AG08396 (cell line): Measurements from ENCODE around the gene TM9SF3.

ENCODE experiments used
- DNase-seq: peaks from one replicate; pipeline ENCODE4 v3.0.0; 2012; ENCODE audit warnings: low spot score, mixed read lengths

TM9SF3 gene

DNA sequence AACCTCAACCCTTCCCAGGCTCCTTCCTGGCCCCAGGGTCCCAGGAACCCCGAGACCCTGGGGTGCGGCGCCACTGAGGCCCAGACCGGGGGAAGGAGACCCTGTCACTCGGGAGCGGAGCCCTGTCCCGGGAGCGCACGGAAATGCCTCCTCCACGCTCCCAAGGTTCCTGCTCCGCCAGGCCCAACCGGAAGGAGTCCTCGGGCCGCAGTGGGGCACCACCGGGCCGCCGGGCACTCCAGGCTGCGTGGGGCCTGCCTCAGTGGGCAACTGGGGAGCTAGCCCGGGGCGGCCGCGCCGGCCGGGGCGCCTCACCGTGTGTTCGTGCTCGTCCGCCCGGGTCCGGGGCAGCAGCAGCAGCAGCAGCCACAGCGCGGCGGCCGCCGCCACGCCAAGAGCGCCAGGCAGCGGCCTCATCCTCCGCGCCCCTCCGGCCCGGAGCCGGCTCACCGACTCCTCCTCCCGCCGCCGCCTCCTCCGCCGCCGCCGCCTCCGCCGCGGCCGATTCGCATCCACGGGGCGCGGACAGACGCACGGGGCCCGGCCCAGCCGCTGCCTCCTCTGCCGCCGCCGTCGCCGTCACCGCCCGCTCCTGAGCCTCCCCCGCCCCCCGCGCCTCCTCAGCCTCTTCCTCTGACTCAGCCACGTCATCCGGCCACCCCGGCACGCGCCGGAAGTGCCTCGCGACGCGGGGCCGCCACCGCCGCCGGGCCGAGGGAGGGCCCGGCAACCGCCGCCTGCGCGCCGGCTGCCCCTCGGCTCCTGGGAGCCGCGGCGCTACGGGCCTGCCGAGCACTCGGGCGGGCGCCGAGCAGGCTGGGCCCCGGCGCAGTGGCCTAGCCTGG is at the start of gene TM9SF3:
Gene TM9SF3, minus strand, starts transcription at position 594 of the 845 bp plus-strand sequence. Its CDS starts 177 bp downstream, at position 417.
- peak; percentile 95 for DNase-seq

DNA sequence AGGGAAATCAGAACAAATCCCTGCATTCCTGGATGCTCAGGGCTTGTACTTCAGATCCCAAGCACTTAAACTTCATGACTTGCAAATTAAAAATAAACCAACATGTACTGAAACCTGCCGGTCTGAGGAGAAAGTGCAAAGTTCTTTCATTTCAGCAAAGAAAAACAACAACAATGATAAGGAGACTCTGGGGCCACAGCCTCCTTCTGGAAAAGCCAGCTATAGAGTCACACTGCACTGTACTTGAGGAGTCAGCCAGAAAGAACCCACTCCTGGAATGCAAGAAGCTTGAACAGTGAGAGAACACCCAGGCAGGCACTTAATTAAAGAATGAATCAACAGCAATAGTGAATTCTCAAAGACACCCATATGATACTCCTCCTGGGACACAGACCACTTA is 49.7 kb upstream of the TM9SF3 start:
- DNase-seq = no peak

DNA sequence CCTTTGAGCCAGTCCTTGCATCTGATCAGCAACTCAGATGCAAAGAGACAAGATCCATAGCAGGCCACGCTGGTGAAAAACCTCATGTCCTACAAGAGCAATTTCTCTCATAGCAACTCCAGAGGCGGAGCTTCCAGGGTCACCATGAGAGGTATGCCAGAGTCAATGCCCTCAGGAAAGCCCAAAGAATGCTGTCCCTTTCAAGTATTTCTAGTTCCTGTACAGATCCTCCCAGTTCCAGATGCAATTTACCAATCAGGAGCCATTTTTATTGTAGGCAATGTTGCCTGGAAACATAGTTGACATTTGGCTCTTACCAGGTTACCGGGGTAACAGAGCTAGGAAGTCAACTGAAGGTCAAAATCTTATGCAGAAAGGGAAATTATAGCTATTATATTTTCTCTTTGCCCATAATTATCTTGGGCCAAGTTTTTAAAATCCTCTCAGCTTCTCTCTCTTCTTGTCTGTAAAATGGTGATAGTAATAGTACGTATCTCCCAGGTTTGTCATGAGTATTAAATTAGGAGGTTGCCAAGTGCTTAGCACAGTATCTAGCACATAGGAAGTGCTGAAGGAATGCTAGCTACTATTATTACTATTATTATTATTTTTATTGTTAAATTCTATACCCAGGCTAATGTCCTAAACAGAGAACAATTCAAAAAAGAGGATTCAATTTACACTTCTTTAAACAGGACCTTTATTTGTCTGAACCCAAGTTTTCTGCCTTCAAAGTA is 46.3 kb upstream of the TM9SF3 start:
- no peak for DNase-seq

DNA sequence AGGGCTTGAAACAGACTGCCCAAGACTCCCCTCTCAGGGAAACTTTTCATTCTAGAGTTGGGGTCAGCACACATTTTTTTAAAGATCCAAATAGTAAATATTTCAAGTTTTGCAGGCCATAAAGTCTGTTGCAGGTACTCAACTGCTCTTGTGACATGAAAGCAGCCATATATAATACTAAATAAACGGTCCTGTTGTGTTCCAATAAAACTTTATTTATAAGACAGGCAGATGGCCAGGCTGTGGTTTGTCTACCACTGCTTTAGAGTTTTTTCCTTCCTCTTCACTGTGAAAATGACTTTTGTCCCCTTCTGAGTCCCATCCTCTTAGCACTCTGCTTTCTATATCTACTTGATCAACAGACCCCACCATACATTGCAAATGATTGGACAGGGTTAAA is 40.5 kb upstream of the TM9SF3 start:
- no peak for DNase-seq

DNA sequence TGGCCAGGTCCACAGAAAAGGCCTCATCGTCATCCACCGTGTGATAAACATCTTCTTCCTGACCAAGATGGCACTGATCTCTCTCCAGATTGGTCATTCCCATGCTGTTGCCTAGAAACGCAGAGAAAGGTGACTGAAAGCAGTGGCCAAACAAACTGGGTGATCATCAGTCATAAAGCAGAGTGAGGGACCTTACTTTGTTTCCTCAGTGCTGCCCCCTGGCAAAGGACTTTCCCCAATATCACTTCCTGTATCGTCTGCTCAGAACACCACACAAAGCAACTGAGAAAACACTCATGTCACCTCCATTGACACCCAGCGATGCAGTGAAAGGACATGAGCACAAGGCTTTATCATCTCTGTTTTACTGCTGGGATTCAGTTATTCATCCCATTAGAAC is 40.0 kb upstream of the TM9SF3 start:
- no peak for DNase-seq

DNA sequence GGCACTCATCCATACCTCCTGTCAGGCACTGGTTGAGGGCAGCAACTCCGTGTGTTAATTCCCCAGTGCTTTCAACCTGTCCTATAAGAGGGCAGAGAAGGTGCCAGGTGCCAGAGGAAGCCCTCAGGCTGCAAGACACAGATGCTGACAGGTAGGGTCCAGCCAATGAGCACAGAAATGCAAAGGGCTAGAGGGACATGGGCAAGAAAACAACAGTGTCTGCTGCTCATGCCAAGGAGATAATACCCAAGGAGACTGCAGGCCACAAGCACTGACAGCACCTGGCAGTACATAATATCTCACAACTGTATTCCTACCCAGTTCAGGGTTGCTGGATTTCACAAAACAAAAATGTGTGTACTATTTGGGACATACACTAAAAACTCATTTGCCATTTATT is 38.4 kb upstream of the TM9SF3 start:
- no peak for DNase-seq

DNA sequence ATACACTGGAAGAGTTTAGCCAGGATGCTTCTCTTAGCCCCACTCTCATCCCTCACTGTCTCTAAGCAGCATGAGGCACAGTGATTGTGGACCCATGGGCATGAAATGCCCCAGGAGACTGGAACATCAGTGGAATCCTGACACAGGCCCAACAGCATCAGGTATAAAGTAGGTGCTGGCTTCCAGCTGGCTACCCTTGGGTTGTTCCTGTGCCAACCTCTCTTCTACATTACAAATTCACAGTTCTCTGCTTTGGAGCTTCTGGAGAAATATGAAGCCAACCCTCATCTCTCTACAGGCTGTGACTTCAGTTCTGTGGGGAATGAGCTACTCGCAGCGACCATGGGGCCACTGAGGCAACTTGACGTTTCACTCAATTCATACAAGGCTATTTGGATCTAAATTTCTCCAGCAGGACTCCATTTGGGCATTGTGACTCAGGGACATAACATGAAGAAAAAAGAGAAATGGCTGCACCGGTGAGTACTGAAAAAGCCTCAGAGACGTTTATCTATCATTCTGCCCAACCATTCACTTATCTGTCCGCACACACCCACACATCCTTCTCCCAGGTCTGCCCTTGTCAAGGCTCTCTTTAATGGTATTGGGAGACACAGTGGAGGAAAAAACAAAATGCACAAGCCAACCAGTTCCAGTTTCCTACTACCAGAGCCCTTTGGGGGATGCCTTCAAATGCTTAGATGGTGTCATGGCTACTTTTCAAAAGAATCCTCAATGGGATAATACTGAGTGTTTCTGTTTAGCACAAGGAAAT is 35.4 kb upstream of the TM9SF3 start:
- no peak for DNase-seq

DNA sequence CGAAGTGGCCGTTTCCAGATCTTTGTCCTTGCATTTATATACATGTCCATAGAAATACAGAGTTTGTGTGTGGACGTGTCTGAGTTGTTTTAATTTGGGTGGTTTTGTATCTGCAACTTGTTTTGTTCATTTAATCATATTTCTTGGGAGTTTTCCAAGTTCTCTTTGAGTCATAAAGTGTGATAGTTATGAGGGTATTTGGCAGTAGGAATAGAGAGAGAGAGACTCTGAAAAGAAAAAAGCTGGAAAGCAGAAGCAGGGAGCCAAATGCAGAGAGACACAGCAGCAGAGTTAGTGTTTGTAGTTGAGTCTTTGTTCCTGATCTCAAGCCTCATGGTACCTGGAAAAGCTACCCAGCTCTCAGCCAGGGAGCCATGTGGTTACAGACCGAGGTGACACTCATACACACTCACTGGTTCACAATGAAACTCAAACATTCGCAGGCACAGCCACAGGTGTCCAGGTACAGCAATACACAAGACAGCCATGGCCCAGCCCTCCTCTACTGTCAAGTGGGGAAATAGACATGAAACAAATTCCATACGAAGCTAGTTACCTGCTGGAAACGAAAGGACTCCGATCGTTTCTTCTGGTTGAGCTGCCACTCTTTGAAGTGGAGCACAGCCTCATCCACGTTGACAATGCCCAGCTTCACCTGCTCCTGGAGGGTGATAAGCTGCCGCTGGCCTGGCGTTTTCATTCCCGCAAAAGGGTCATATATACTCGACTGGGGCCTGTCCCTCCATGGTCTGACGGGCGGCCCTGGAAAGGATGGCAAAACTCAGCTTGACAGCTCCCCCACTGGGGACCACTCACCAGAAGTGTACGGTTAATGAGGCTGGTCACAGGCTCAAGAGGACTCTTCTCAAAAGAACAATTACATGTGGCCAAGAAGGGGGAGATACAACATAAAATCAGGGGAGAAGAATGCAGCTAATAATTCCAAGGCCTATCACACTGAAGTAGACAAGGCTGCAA is 33.3 kb upstream of the TM9SF3 start:
- no peak for DNase-seq

DNA sequence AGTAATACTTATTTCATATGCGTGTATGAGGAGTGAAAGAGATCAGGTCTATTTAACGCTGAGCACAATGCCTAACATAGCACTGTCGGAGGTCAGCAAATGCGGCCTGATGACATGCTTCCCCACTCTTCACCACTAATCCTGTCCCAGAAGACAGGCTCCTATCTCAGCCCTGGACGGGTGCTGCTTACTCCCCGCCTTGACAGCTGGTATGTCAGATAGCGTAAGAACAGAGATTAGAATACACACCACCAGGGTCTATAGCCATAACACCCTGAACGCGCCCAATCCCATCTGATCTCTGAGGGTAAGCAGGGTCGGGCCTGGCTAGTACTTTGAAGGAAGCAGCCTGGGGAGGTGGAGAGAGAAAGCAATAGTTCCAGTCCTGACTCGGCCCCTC is 32.3 kb upstream of the TM9SF3 start:
- DNase-seq = no peak

DNA sequence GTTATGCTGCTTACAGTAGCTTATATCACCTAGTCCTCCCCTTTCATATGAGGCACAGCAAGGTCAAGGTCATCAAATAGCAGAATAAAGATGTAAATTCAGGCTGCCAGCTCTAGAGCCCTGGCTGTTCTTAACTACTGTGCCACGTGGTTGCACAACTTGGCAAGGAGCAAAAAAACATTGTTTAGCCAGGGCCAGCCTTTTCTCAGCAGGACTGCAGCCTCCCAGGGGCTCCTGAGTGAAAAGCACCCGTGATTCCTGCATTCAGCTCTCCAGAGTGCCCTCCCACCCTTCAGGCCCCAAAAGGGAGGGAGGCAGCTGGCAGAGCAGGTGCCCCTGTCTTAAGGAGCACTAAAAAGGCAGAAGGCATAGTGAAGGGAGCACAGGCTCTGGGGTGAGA is 31.8 kb upstream of the TM9SF3 start:
- DNase-seq = peak; percentile 38

DNA sequence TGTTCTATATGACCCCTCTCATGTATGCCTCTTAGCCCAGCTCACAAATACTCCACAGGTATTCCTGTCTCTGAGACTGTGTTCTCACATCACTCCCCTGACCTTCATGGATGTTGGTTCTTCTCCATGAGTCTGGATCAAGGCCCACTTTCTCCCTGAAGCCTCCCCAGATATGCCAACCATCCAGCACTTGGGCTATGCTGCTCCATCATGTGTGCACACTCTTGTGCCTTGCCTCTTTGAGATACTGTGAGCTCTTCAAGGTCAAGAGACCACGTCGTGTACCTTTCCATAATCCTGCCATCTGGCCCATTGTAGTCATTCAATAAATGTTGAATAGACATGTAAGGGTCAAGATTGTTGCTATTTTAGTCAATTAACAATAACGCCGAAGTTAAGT is 30.1 kb upstream of the TM9SF3 start:
- DNase-seq = no peak

DNA sequence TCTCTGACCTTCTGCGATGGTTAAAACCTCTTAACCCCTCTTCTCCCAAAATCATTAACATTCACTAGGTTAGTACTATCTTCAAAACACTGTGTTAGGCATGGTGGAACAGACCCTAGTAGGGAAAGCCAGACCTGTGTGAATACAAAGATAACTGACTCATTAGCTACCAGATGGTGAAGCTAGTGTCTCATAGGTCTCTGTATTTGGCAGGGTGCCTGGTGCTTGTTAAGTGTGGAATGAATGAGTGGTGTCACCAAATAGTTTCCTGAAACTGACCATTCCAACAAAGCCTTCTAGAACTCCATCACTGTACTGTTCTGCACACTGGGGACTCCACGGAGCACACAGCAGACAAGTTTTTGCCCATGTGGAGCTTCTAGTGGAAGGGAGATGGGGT is 27.7 kb upstream of the TM9SF3 start:
- peak; percentile 57 for DNase-seq

DNA sequence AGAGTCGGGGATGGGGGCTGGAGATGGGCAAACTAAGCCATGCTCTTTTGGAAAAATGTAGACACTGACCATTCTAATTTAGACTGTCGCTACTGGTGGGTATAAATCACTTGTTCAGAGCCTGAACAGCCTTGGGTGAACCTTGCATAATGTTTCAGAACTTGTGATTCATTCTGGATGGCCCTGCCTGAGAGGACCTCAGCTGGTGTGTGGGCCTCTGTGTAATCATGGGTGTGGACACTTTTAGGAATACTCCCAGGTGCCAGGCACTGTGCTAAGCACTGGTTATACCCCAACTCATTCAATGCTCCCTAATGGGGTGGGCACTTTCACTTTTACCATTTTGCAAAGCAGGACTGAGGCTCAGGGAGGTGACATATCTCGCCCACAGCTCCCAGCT is 26.8 kb upstream of the TM9SF3 start:
- DNase-seq = no peak

DNA sequence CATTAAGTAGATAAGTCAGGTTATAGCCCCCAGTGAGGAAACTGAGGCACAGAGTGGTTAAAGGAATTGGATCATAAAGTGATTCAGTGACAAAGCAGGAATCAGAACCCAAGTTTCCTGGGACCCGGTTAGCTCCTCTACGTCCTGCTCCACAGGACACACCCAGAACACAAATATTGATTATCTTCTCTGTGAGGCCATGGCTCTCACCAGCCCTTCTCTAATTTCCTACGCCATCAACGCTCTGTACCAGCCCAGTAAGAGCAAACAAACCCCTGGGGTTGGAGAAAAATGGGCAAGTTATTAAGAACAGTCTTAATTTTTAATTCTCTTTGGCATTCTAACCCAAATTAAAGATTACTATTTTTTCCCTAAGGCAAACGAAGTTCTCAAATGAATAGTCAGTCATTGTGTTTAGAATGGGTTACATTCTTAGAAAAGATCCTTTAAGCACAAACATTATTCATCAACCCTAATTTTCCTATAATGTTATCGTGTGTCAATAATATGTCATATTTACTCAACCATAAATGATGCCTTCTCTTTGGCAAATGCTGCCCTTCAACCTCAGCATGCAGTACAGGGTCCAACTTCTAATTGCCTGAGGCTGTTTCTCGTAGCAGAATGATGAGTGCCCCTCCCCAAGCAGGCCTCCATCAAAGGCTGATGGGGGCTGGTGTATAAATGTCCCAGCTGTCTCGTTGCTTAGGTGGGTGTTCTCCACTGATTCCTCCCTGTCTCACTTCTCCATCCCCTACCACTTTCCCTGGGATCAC is 25.4 kb upstream of the TM9SF3 start:
- no peak for DNase-seq

DNA sequence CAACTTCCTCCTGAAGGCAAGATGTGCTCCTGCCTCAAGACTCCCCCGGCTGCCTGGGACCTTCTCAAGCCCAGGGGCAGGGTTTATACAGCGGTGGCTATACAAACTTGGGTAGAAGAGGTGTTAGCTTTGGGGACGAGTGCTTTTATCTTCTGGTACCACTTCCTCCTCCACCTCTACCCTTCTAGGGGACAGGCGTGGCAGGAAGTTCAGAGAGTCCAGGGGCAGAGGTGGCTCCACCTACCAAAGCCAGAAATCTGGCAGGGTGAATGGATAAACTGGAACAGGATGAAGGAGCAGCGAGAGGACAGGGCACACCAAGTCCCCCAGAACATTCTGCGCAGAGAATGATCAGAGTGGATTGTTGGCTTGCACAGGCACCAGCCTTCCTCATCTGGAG is 24.0 kb upstream of the TM9SF3 start:
- no peak for DNase-seq

DNA sequence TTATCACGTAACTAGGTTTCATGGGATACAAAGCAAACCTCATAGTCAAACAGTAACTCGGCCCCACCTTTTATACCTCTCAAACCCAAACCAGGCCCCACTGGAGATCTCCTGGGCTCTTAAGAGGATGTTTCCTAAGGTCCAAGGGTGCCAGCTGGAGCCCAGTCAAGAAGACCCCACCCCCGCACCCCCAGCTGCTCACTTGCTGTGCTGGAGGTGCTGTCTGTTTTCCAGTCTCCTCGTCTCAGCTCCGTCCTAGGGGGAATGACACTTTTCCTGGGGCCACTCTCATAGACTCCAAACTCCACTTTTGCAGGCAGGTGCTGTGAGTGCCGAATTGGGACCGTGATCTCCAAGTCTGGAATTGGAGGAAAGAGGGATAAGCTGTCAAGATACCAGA is 22.7 kb upstream of the TM9SF3 start:
- DNase-seq = no peak

DNA sequence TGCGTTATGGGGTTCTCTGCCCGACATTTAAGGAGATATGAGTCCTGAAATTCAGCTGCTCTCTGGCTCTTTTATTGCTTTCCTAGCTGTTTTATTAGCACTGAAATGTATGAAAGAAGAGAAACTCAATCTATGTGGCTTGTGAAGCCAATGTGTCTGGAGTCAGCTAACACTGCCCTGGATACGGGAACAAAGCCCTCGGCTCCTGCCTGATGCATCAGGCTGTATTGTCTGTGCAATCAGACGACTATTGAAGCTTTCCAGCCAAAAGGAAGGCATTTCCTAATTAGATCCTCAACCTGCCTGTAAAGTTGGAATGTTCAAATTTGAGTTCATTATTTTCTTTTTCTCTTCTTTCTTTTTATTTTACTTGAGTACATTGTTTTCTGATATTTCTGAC is 22.0 kb upstream of the TM9SF3 start:
- no peak for DNase-seq

DNA sequence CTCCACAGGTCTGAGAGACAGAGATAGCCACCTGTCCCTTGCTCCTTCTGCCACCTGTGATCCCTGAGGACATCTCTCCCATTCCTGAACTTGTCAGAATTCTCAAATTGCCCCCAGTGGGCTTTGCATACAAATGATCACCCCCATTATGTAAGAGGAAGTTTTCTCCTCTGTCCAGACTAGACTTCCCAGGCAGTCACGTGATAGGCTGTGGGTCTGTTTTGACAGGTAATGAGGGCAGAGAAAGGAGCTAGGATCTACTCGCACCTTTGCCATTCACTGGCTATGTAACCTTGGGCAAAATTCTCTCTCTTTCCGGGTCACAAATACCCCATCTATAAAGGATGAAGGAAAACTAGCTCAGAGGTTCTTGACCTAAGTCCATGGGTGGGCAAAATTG is 21.4 kb upstream of the TM9SF3 start:
- no peak for DNase-seq

DNA sequence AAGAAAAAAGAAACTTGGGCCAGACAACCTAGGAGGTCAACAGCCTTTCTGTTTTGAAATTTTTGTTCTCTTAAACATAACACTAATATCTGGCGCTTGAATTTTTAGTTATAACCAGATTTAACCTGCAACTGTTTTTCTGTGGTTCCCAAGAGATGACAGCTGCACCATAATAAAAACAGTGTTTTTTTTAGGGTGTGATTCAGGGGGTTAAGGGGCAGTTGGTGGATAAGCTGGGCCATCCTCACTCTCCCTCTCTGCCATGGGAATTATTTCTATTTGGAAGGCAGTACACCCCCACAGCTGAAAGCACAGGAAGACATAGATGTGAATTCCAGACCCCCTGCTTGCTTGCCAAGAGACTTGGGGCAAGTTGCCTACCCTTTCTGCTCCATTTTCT is 20.1 kb upstream of the TM9SF3 start:
- no peak for DNase-seq

DNA sequence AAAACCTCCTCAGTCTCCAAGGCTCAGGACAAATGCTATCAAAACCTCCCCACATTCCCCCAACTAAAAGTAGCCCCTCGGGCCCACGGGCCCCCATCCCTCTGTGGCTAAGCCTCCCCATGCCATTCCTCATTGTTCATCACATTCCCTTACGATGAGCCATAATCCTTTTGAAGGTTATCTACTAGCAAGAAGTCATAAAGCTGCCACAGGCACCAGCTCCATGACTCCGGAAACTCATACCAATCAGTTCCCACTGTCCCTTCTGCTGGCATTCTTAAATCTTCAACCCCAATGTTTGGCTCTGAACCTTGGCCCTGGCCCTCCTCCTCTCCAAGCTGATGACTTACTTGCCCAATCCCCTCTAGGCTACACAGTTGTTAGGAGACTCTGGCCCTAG is 19.4 kb upstream of the TM9SF3 start:
- DNase-seq = no peak

DNA sequence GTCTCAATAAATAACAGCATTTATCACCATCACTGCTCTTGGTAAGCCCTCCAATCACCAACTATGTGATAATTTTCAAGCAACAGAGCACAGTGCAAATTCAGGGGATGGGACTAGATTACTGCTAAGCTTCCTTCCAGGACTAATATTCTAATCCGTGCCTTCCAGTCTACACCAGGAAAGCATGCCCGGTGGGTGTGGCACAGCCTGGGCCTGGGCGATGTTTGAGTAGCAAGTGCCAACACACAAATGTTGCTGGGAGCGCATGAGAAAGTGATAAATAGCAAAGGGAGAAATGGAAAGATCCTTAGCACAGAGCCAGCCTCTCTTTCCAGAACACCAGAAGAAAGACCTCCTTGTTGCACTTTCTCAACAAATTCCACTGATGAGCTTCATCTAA is 13.5 kb upstream of the TM9SF3 start:
- no peak for DNase-seq
